HepG2 (cell line): ENCODE results near the gene SRCAP. TPM values are rescaled to one million over a fixed set of nuclear protein-coding genes. Genes with fewer than 3 reads are reported as not detected.

Experiments
- FOXK2 ChIP-seq: fragments of 450-650 bp; IDR thresholded peaks from 2 replicates; pipeline ENCODE4 v1.6.1; 2016
- HOMEZ ChIP-seq: IDR thresholded peaks from 2 replicates; pipeline ENCODE4 v1.6.1; 2016; ENCODE audit warnings: low read depth
- TCF7L2 ChIP-seq: IDR thresholded peaks from 2 replicates; pipeline ENCODE4 v1.6.1; 2011; ENCODE audit warnings: mild to moderate bottlenecking, low read depth, low read length, moderate library complexity
- ZBTB49 ChIP-seq: sonication (generic); formaldehyde crosslinking; IDR thresholded peaks from 2 replicates; pipeline ENCODE4 v1.4.0; 2020; ENCODE audit warnings: missing genetic modification reagents, borderline replicate concordance
- ZNF224 ChIP-seq: sonication (generic); formaldehyde crosslinking; IDR thresholded peaks from 2 replicates; pipeline ENCODE4 v1.5.0; 2020; ENCODE audit warnings: mild to moderate bottlenecking, missing genetic modification reagents
- ZNF253 ChIP-seq: sonication (generic); formaldehyde crosslinking; IDR thresholded peaks from 2 replicates; pipeline ENCODE4 v1.8.0; 2022; ENCODE audit warnings: mild to moderate bottlenecking, missing genetic modification reagents, borderline replicate concordance
- ZNF280B ChIP-seq: sonication (generic); formaldehyde crosslinking; IDR thresholded peaks from 2 replicates; pipeline ENCODE4 v1.5.0; 2020; ENCODE audit warnings: missing genetic modification reagents, mild to moderate bottlenecking, borderline replicate concordance
- ZNF3 ChIP-seq: IDR thresholded peaks from 2 replicates; pipeline ENCODE4 v1.7.0; 2017; ENCODE audit warnings: inconsistent platforms
- ZNF607 ChIP-seq: sonication (generic); formaldehyde crosslinking; IDR thresholded peaks from 2 replicates; pipeline ENCODE4 v1.5.1; 2020; ENCODE audit warnings: missing genetic modification reagents, mild to moderate bottlenecking, borderline replicate concordance
- ZZZ3 ChIP-seq: sonication (generic); formaldehyde crosslinking; IDR thresholded peaks from 2 replicates; pipeline ENCODE4 v1.4.0; 2020; ENCODE audit warnings: missing genetic modification reagents, mild to moderate bottlenecking, borderline replicate concordance
- polyA plus RNA-seq, 8 experiments: library from polyadenylated mRNA; depleted of rRNA in 3 of 8; stranded (reverse) in 7 of 8; unstranded in 1 of 8; fragments of >200 nt; fragmentation: Illumina TruSeq in 4 of 8; extraction: Trizol in 4 of 8; gene quantifications; 2 replicates each; pipeline versions ENCODE4 v1.2.1 to v1.2.3, GENCODE V29; 2011 to 2016; ENCODE audit warnings: low read depth in 4 of 8, missing spikeins in 1 of 8, mixed read lengths in 1 of 8; ENCODE audit not compliant: insufficient read depth in 1 of 8
- total RNA-seq, 5 experiments: library from RNA; depleted of rRNA; stranded (reverse); fragments of >200 nt; fragmentation: Illumina TruSeq; extraction: Trizol; gene quantifications; 2 replicates each; pipeline ENCODE4 v1.2.3, GENCODE V29; 2016; ENCODE audit warnings: low read depth in 1 of 5
- TF ChIP-seq, protein P1 (sequence below): sonication (generic); formaldehyde crosslinking; conservative IDR thresholded peaks from 2 replicates; pipeline ENCODE4 v1.4.0; 2020; ENCODE audit warnings: missing genetic modification reagents
- TF ChIP-seq, protein P2 (sequence below): sonication (generic); formaldehyde crosslinking; IDR thresholded peaks from 2 replicates; pipeline ENCODE4 v1.5.0; 2020; ENCODE audit warnings: mild to moderate bottlenecking, missing genetic modification reagents, borderline replicate concordance

Gene SRCAP
- total and polyA plus RNA-seq, 2 of the 13 experiments (the other 11 are each of a cell fraction or from before 2014, with no cell fraction given) = 4.9 to 9.0 TPM

- TF ChIP-seq, protein P1, sequence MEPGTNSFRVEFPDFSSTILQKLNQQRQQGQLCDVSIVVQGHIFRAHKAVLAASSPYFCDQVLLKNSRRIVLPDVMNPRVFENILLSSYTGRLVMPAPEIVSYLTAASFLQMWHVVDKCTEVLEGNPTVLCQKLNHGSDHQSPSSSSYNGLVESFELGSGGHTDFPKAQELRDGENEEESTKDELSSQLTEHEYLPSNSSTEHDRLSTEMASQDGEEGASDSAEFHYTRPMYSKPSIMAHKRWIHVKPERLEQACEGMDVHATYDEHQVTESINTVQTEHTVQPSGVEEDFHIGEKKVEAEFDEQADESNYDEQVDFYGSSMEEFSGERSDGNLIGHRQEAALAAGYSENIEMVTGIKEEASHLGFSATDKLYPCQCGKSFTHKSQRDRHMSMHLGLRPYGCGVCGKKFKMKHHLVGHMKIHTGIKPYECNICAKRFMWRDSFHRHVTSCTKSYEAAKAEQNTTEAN (CRISPR knock-in tag) = no peak; the same call in 1 of the 2 replicates
- TF ChIP-seq ZNF280B (CRISPR knock-in tag) (no peak; the same call in 1 of the 2 replicates), FOXK2 (no peak), TCF7L2 (no peak), ZZZ3 (CRISPR knock-in tag) (peak; percentile 54), ZBTB49 (CRISPR knock-in tag) (0 out of 2 replicates have a peak, but pooled peaks have one; percentile 9), ZNF3 (CRISPR knock-in tag) (no peak; the same call in 1 of the 2 replicates), ZNF607 (CRISPR knock-in tag) (peak; percentile 96), ZNF253 (peak; percentile 79; the same call in 1 of the 2 replicates), ZNF224 (peak; percentile 98), HOMEZ (peak; percentile 40; the same call in 1 of the 2 replicates)
- TF ChIP-seq, protein P2, sequence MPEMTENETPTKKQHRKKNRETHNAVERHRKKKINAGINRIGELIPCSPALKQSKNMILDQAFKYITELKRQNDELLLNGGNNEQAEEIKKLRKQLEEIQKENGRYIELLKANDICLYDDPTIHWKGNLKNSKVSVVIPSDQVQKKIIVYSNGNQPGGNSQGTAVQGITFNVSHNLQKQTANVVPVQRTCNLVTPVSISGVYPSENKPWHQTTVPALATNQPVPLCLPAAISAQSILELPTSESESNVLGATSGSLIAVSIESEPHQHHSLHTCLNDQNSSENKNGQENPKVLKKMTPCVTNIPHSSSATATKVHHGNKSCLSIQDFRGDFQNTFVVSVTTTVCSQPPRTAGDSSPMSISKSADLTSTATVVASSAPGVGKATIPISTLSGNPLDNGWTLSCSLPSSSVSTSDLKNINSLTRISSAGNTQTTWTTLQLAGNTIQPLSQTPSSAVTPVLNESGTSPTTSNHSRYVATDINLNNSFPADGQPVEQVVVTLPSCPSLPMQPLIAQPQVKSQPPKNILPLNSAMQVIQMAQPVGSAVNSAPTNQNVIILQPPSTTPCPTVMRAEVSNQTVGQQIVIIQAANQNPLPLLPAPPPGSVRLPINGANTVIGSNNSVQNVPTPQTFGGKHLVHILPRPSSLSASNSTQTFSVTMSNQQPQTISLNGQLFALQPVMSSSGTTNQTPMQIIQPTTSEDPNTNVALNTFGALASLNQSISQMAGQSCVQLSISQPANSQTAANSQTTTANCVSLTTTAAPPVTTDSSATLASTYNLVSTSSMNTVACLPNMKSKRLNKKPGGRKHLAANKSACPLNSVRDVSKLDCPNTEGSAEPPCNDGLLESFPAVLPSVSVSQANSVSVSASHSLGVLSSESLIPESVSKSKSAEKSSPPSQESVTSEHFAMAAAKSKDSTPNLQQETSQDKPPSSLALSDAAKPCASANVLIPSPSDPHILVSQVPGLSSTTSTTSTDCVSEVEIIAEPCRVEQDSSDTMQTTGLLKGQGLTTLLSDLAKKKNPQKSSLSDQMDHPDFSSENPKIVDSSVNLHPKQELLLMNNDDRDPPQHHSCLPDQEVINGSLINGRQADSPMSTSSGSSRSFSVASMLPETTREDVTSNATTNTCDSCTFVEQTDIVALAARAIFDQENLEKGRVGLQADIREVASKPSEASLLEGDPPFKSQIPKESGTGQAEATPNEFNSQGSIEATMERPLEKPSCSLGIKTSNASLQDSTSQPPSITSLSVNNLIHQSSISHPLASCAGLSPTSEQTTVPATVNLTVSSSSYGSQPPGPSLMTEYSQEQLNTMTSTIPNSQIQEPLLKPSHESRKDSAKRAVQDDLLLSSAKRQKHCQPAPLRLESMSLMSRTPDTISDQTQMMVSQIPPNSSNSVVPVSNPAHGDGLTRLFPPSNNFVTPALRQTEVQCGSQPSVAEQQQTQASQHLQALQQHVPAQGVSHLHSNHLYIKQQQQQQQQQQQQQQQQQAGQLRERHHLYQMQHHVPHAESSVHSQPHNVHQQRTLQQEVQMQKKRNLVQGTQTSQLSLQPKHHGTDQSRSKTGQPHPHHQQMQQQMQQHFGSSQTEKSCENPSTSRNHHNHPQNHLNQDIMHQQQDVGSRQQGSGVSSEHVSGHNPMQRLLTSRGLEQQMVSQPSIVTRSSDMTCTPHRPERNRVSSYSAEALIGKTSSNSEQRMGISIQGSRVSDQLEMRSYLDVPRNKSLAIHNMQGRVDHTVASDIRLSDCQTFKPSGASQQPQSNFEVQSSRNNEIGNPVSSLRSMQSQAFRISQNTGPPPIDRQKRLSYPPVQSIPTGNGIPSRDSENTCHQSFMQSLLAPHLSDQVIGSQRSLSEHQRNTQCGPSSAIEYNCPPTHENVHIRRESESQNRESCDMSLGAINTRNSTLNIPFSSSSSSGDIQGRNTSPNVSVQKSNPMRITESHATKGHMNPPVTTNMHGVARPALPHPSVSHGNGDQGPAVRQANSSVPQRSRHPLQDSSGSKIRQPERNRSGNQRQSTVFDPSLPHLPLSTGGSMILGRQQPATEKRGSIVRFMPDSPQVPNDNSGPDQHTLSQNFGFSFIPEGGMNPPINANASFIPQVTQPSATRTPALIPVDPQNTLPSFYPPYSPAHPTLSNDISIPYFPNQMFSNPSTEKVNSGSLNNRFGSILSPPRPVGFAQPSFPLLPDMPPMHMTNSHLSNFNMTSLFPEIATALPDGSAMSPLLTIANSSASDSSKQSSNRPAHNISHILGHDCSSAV = peak; percentile 90; the same call in 1 of the 2 replicates
Measured at GRCh38 chr16:30775392-30776188, 76.6 kb downstream of the SRCAP start (continued).
